HL-60 (cell line): ENCODE data around the gene TSPEAR.

ENCODE experiments used
- DNase-seq, 2 experiments: peaks; one replicate each; pipeline ENCODE4 v3.0.0-alpha.2; 2010 to 2020; ENCODE audit warnings: low read depth in 1 of 2, low spot score in 1 of 2
- H3K27ac ChIP-seq: fragments of 250-450 bp; sonication (Bioruptor Pico); replicated peaks from 2 replicates; pipeline ENCODE4 v1.5.1; 2020; ENCODE audit warnings: mild to moderate bottlenecking, moderate library complexity
- H3K27me3 ChIP-seq: fragments of 250-450 bp; sonication (Bioruptor Pico); 2 replicates; pipeline ENCODE4 v1.5.1; 2021; ENCODE audit warnings: mild to moderate bottlenecking, moderate library complexity; ENCODE audit not compliant: insufficient read depth, poor library complexity, severe bottlenecking
- H3K4me3 ChIP-seq: replicated peaks from 2 replicates; pipeline ENCODE4 v1.5.1; 2011; ENCODE audit warnings: mild to moderate bottlenecking, control low read depth, low read length; ENCODE audit not compliant: insufficient read depth
- GABPA ChIP-seq: IDR thresholded peaks from 2 replicates; pipeline ENCODE4 v1.6.1; 2012; ENCODE audit warnings: low read depth
- POLR2AphosphoS5 ChIP-seq: IDR thresholded peaks from 2 replicates; pipeline ENCODE4 v1.6.1; 2012; ENCODE audit warnings: low read depth
- SPI1 ChIP-seq: IDR thresholded peaks from 2 replicates; pipeline ENCODE4 v1.6.1; 2012; ENCODE audit warnings: low read depth, mild to moderate bottlenecking, borderline replicate concordance
- TF ChIP-seq, protein P1 (sequence below): IDR thresholded peaks from one replicate; pipeline ENCODE4 v1.5.1; 2011; ENCODE audit warnings: low read length, control low read depth, inconsistent platforms; ENCODE audit not compliant: insufficient read depth
- TF ChIP-seq, protein P2 (sequence below): IDR thresholded peaks from 2 replicates; pipeline ENCODE4 v1.6.1; 2012; ENCODE audit warnings: low read depth; ENCODE audit not compliant: insufficient replicate concordance

TSPEAR gene

DNA sequence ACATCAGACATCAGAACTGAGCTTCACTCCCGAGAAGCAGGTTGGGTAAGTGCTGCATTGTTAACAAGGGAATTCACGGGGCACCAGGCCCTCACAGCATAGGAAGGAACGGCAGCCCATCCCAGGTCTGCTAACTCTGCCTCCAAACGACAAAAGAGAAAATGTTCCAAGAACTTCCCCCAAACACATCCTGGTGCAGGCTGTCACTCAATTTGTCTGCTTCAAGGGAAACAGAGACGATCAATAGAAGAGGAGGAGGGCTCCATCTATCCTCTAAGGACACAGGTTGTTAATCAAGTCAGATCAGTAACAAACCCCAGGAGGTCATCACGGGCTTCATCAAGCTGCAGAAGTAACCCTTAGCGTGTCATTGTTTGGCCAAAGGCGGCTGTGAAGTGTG is 3.5 kb upstream of the TSPEAR start:
- H3K4me3 ChIP-seq, result no peak overlapping the region
- TF ChIP-seq GABPA, result no peak
- TF ChIP-seq SPI1, result no peak
- TF ChIP-seq, protein P1, sequence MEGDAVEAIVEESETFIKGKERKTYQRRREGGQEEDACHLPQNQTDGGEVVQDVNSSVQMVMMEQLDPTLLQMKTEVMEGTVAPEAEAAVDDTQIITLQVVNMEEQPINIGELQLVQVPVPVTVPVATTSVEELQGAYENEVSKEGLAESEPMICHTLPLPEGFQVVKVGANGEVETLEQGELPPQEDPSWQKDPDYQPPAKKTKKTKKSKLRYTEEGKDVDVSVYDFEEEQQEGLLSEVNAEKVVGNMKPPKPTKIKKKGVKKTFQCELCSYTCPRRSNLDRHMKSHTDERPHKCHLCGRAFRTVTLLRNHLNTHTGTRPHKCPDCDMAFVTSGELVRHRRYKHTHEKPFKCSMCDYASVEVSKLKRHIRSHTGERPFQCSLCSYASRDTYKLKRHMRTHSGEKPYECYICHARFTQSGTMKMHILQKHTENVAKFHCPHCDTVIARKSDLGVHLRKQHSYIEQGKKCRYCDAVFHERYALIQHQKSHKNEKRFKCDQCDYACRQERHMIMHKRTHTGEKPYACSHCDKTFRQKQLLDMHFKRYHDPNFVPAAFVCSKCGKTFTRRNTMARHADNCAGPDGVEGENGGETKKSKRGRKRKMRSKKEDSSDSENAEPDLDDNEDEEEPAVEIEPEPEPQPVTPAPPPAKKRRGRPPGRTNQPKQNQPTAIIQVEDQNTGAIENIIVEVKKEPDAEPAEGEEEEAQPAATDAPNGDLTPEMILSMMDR, result no peak
- TF ChIP-seq, protein P2, sequence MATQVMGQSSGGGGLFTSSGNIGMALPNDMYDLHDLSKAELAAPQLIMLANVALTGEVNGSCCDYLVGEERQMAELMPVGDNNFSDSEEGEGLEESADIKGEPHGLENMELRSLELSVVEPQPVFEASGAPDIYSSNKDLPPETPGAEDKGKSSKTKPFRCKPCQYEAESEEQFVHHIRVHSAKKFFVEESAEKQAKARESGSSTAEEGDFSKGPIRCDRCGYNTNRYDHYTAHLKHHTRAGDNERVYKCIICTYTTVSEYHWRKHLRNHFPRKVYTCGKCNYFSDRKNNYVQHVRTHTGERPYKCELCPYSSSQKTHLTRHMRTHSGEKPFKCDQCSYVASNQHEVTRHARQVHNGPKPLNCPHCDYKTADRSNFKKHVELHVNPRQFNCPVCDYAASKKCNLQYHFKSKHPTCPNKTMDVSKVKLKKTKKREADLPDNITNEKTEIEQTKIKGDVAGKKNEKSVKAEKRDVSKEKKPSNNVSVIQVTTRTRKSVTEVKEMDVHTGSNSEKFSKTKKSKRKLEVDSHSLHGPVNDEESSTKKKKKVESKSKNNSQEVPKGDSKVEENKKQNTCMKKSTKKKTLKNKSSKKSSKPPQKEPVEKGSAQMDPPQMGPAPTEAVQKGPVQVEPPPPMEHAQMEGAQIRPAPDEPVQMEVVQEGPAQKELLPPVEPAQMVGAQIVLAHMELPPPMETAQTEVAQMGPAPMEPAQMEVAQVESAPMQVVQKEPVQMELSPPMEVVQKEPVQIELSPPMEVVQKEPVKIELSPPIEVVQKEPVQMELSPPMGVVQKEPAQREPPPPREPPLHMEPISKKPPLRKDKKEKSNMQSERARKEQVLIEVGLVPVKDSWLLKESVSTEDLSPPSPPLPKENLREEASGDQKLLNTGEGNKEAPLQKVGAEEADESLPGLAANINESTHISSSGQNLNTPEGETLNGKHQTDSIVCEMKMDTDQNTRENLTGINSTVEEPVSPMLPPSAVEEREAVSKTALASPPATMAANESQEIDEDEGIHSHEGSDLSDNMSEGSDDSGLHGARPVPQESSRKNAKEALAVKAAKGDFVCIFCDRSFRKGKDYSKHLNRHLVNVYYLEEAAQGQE, result no peak
- no peak for TF ChIP-seq POLR2AphosphoS5
- peaks cover 38% of the 10 kb centered on the region for H3K27me3 ChIP-seq
- DNase-seq, result no peak
- no peak overlapping the region for H3K27ac ChIP-seq

DNA sequence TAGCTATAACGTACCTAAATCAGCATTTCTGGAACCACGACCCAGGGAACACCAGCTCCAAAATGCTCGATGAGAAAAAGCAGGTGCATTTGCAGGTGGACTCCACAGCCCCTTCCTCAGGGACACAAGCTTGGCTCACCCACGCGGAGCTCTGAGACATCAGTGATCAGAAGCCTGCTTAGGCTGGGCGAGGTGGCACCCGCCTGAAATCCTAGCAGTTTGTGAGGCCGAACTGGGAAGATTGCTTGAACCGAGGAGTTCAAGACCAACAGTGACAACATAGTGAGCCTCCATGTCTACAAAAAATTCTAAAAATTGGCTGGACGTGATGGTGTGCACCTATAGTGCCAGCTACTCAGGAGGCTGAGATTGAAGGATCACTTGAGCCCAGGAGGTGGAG is 2.5 kb upstream of the TSPEAR start:
- Histone ChIP-seq H3K27me3 (peaks cover 49% of the 10 kb centered on the region), H3K27ac (no peak overlapping the region), H3K4me3 (no peak overlapping the region)
- TF ChIP-seq, protein P2, result no peak
- TF ChIP-seq, protein P1, result no peak
- TF ChIP-seq GABPA, result no peak
- no peak for TF ChIP-seq POLR2AphosphoS5
- no peak for TF ChIP-seq SPI1
- DNase-seq, result no peak

DNA sequence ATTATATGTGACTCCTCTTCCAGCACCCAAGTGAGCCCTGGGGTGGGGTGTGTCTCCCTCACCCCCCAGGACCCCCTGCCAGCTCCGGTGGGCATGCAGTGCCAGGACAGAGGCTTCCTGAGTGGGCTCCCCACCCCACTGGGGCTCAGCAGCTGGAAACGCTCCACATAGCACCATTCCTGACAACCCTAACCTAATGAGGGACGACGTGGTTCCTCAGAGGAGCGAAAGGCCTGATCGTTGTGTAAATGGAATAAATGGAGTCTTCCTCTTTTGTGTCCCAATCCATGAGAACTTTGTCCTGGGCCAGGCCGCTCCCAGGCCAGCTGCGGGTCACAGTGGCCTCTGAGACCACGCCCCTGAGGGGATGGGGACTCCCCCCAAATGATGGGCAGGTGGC is 1.8 kb upstream of the TSPEAR start:
- H3K27me3 ChIP-seq, result peaks cover 54% of the 10 kb centered on the region
- no peak overlapping the region for H3K4me3 ChIP-seq
- no peak for DNase-seq
- TF ChIP-seq SPI1, result no peak
- TF ChIP-seq, protein P1, result no peak
- TF ChIP-seq, protein P2, result no peak
- TF ChIP-seq POLR2AphosphoS5, result no peak
- no peak for TF ChIP-seq GABPA
- H3K27ac ChIP-seq, result no peak overlapping the region
